Stimulated activated naive CD8-positive, alpha-beta T cell treated with anti-CD3 and anti-CD28 coated beads, Interleukin-15, Interleukin-2, amounts not matched to agents 100 ng/mL and 50 ng/mL, for 24 hours (primary cell): ENCODE results near the gene USP30.

Experiments used
- H3K27ac Mint-ChIP-seq: one replicate; pipeline ENCODE4 v1.8.0; 2021; ENCODE audit warnings: mild to moderate bottlenecking, mixed read lengths
- H3K27me3 Mint-ChIP-seq: one replicate; pipeline ENCODE4 v1.8.0; 2021; ENCODE audit warnings: mixed read lengths
- H3K36me3 Mint-ChIP-seq: one replicate; pipeline ENCODE4 v1.8.0; 2021; ENCODE audit warnings: low read depth, mixed read lengths
- H3K4me1 Mint-ChIP-seq: one replicate; pipeline ENCODE4 v1.8.0; 2021; ENCODE audit warnings: low read depth, mixed read lengths
- H3K4me3 Mint-ChIP-seq: one replicate; pipeline ENCODE4 v1.8.0; 2021; ENCODE audit warnings: mild to moderate bottlenecking, mixed read lengths
- H3K9me3 Mint-ChIP-seq: one replicate; pipeline ENCODE4 v1.8.0; 2021; ENCODE audit warnings: mixed read lengths

The USP30 gene

GRCh38 chr12:109098183-109098604, 45.8 kb downstream of the USP30 start:
- peaks cover 29% of the 10 kb centered on the region for H3K4me1 Mint-ChIP-seq
- peaks cover 42% of the 10 kb centered on the region for H3K36me3 Mint-ChIP-seq
- no peaks in the 10 kb centered on the region for H3K27me3 Mint-ChIP-seq
- peak overlapping the region; percentile 88 for H3K4me3 Mint-ChIP-seq
- no peaks in the 10 kb centered on the region for H3K9me3 Mint-ChIP-seq
- peak overlapping the region; percentile 79 for H3K27ac Mint-ChIP-seq

GRCh38 chr12:109098651-109099050, 46.3 kb downstream of the USP30 start:
- peak overlapping the region; percentile 79 for H3K27ac Mint-ChIP-seq
- no peaks in the 10 kb centered on the region for H3K27me3 Mint-ChIP-seq
- peaks cover 47% of the 10 kb centered on the region for H3K36me3 Mint-ChIP-seq
- no peaks in the 10 kb centered on the region for H3K9me3 Mint-ChIP-seq
- peak overlapping the region; percentile 88 for H3K4me3 Mint-ChIP-seq
- peaks cover 24% of the 10 kb centered on the region for H3K4me1 Mint-ChIP-seq

GRCh38 chr12:109099431-109100020, 47.1 kb downstream of the USP30 start:
- H3K36me3 Mint-ChIP-seq: peaks cover 53% of the 10 kb centered on the region
- peak overlapping the region; percentile 88 for H3K4me3 Mint-ChIP-seq
- H3K9me3 Mint-ChIP-seq: no peaks in the 10 kb centered on the region
- H3K27me3 Mint-ChIP-seq: no peaks in the 10 kb centered on the region
- peaks cover 22% of the 10 kb centered on the region for H3K4me1 Mint-ChIP-seq
- H3K27ac Mint-ChIP-seq: no peak overlapping the region

- Mint-ChIP-seq H3K36me3 (peaks cover 64% of the 10 kb centered on the region), H3K4me1 (peaks cover 22% of the 10 kb centered on the region), H3K27ac (no peak overlapping the region), H3K9me3 (no peaks in the 10 kb centered on the region), H3K27me3 (no peaks in the 10 kb centered on the region), H3K4me3 (no peak overlapping the region)
These were observed 48.4 kb downstream of the USP30 start for GRCh38 chr12:109100741-109101140.

DNA sequence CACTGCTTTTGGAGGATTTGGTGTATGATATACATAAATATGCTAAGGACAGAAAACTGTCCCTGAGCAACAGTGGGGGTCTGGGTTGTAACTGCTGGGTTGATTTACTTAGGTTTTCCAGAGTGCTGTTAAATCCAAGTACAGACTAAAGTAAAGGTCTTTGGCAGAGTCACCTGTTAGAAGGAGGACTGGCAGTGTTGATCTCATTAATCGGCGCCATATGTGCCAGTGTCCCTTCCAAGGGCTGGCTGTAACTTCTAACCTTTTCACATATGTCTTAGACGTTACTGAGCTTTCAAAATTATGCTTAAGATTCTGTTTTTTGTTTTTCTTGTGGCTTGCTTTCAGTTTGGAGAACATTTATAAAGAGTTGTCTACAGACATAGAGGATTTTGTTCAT, 50.1 kb downstream of the USP30 start:
- no peaks in the 10 kb centered on the region for H3K27me3 Mint-ChIP-seq
- H3K4me1 Mint-ChIP-seq: peaks cover 22% of the 10 kb centered on the region
- no peak overlapping the region for H3K4me3 Mint-ChIP-seq
- no peak overlapping the region for H3K27ac Mint-ChIP-seq
- no peaks in the 10 kb centered on the region for H3K9me3 Mint-ChIP-seq
- H3K36me3 Mint-ChIP-seq: peaks cover 70% of the 10 kb centered on the region

GRCh38 chr12:109105176-109105575, 52.8 kb downstream of the USP30 start:
- H3K4me1 Mint-ChIP-seq: peaks cover 5% of the 10 kb centered on the region
- no peaks in the 10 kb centered on the region for H3K9me3 Mint-ChIP-seq
- H3K36me3 Mint-ChIP-seq: peaks cover 71% of the 10 kb centered on the region
- no peak overlapping the region for H3K4me3 Mint-ChIP-seq
- no peak overlapping the region for H3K27ac Mint-ChIP-seq
- no peaks in the 10 kb centered on the region for H3K27me3 Mint-ChIP-seq

GRCh38 chr12:109109746-109110350, 57.5 kb downstream of the USP30 start:
- Mint-ChIP-seq H3K36me3 (peaks cover 44% of the 10 kb centered on the region), H3K27ac (no peak overlapping the region), H3K4me3 (no peak overlapping the region), H3K4me1 (peaks cover 14% of the 10 kb centered on the region), H3K27me3 (no peaks in the 10 kb centered on the region), H3K9me3 (no peaks in the 10 kb centered on the region)

DNA sequence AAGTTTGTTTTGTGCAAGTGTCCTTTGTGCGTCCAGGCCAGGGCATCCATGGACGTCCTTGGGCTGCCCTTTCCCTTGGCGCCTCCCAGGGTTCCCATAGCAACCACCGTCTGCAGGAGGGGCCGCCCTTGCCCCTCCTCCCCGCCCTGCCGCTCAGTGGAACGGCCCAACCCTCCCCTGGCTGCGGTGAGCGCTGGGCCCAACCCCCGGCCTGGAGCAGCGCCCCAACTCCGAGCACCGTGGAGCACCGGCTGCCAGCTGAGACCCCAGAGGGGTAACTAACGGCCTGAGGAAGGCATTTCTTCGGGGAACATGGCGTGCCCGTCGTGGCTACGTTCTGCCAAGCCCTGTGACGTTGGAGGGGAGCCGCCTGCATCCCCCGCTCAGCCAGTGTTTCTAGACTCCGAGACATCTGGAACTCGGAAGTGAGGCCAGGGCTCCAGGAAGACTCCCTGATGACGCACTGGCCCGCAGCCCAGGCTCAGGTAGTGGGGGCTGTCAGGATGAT, 58.7 kb downstream of the USP30 start:
- Mint-ChIP-seq H3K36me3 (peaks cover 33% of the 10 kb centered on the region), H3K9me3 (no peaks in the 10 kb centered on the region), H3K27me3 (no peaks in the 10 kb centered on the region), H3K4me1 (peaks cover 23% of the 10 kb centered on the region), H3K4me3 (peak overlapping the region; percentile 65), H3K27ac (peak overlapping the region; percentile 77)

DNA sequence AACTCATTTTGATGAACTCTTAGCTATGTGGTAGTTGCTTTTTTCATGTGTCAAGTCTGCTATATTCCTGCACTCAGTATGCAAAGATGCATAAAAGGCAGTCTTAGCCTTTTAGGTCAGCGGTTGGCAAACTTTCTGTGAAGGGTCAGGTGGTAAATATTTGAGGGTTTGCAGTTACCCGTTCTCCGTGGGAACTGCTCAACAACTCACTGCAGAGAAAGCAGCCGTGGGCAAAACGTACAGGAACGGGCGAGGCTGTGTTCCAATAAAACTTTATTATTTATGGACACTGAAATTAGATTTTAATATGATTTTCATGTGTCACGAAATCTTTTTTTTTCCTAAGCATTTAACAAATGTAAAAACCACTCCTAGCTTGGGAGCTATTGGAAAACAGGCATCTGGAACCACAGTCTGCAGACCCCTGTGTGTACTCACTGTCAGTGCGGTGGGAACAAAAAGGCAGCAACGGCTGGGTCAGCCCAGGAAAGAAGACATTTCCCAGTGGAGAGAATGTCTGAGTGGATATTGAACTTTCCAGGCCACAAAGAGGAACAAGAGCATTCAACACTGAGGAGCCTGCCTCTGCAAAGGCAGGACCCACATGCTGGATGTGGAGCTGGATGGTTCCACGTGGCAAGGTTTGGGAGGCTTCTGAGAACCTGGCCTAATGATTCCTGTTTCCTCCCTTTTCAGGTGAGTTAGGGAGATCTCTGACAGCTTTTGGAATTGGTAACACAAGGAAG, 60.5 kb downstream of the USP30 start:
- Mint-ChIP-seq H3K27ac (no peak overlapping the region), H3K9me3 (no peaks in the 10 kb centered on the region), H3K27me3 (no peaks in the 10 kb centered on the region), H3K4me3 (no peak overlapping the region), H3K36me3 (peaks cover 25% of the 10 kb centered on the region), H3K4me1 (peaks cover 23% of the 10 kb centered on the region)

DNA sequence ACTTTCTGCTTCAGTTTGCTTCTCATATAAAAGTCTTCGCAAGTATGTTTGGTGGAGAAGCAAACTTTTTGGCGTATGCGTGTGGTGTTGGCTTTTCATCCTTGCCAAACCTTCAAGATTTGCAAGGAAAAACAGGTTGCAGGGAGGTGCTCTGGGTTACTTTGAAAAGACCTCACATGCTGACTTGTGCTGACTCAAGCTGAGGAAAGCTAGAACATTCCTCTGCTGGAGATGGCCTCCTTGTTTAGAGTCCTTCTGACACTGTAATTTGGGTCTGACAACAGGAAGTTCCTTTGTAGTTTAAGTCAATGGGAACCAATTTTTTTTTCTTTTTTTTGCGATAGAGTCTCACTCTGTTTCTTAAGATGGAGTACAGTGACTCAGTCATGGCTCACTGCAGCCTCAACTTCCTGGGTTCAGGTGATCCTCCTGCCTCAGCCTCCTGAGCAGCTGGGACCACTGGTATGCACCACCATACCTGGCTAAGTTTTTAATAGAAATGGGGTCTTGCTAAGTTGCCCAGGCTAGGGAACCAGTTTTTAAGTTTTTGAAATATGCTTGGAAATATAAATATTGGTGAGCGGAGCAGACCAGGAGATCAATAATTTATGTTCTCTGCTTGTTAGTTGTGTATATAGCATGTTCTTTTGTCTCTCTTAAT, 61.4 kb downstream of the USP30 start:
- H3K9me3 Mint-ChIP-seq: no peaks in the 10 kb centered on the region
- H3K27me3 Mint-ChIP-seq: no peaks in the 10 kb centered on the region
- peaks cover 19% of the 10 kb centered on the region for H3K36me3 Mint-ChIP-seq
- H3K4me1 Mint-ChIP-seq: peaks cover 23% of the 10 kb centered on the region
- H3K27ac Mint-ChIP-seq: no peak overlapping the region
- no peak overlapping the region for H3K4me3 Mint-ChIP-seq

DNA sequence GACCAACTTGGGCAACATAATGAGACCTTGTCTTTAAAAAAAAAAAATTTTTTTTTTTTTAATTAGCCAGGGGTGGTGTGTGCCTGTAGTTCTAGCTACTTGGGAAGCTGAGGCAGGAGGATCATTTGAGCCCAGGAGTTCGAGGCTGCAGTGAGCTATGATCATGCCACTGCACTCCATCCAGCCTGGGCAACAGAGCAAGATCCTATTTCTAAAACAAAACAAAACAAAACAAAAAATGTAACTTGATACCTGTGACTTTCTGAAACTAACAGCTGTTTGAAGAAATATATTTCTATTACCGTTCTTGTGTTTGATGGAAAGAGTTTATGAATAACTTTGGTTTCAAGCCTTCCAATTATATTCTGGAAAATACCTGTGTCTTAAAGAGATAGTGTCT, 62.3 kb downstream of the USP30 start:
- H3K36me3 Mint-ChIP-seq: peaks cover 13% of the 10 kb centered on the region
- H3K4me3 Mint-ChIP-seq: no peak overlapping the region
- H3K27ac Mint-ChIP-seq: no peak overlapping the region
- H3K9me3 Mint-ChIP-seq: no peaks in the 10 kb centered on the region
- H3K4me1 Mint-ChIP-seq: peaks cover 23% of the 10 kb centered on the region
- H3K27me3 Mint-ChIP-seq: no peaks in the 10 kb centered on the region

- Mint-ChIP-seq H3K27me3 (no peaks in the 10 kb centered on the region), H3K27ac (no peak overlapping the region), H3K4me1 (peaks cover 22% of the 10 kb centered on the region), H3K9me3 (no peaks in the 10 kb centered on the region), H3K4me3 (no peak overlapping the region), H3K36me3 (peaks cover 6% of the 10 kb centered on the region)
These were observed 63.0 kb downstream of the USP30 start for GRCh38 chr12:109115404-109115757.

GRCh38 chr12:109115758-109116610, 63.6 kb downstream of the USP30 start, which contains the start of gene ACACB:
TSS of gene ACACB (plus strand) at chr12:109116587. CDS start at chr12:109139406, 22,819 bp downstream.
- Mint-ChIP-seq H3K36me3 (no peaks in the 10 kb centered on the region), H3K4me1 (peaks cover 16% of the 10 kb centered on the region), H3K9me3 (no peaks in the 10 kb centered on the region), H3K27me3 (no peaks in the 10 kb centered on the region), H3K27ac (no peak within 1 kb of the TSS), H3K4me3 (no peak within 1 kb of the TSS)

DNA sequence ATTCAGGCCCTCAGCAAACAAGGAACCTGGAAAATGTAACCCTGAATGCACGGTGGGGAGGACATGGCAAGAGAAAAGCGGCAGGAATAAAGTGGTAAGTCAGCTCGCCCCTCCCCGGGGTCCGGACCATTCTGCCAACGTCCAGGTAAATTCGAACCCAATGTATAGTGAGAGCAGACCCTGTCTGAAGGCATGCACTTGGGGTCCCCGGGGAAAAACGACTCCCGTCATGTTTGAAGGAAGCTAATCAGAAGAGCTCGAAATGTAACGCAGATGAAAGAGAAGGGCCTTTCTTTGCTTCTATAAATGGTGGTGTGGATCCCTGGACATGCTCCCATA, 64.2 kb downstream of the USP30 start:
- no peaks in the 10 kb centered on the region for H3K27me3 Mint-ChIP-seq
- H3K4me3 Mint-ChIP-seq: no peak overlapping the region
- no peaks in the 10 kb centered on the region for H3K9me3 Mint-ChIP-seq
- H3K36me3 Mint-ChIP-seq: no peaks in the 10 kb centered on the region
- H3K27ac Mint-ChIP-seq: no peak overlapping the region
- H3K4me1 Mint-ChIP-seq: peaks cover 14% of the 10 kb centered on the region
